CD4-positive, alpha-beta T cell (primary cell): ENCODE data around the gene CTXN3. TPM values are rescaled to one million over a fixed set of nuclear protein-coding genes. Genes with fewer than 3 reads are reported as not detected.

Source experiments
- ATAC-seq: fragments of 200-7000 bp; cut with Tn5 transposase; one replicate; pipeline ENCODE4 v1.10.0; 2022; ENCODE audit warnings: mild to moderate bottlenecking; ENCODE audit not compliant: poor library complexity
- CTCF ChIA-PET: fragments of 350-600 bp; sonication (Branson Sonifier 250); formaldehyde crosslinking; loops from one replicate; lab custom pipeline; 2021; ENCODE audit warnings: antibody characterized with exemption, inconsistent platforms; lab: Charles Lee
- POLR2A ChIA-PET: fragments of 350-600 bp; sonication (Branson Sonifier 250); formaldehyde crosslinking; loops from one replicate; lab custom pipeline; 2021; ENCODE audit warnings: antibody characterized with exemption, inconsistent platforms; lab: Charles Lee
- DNase-seq, 14 experiments: peaks; one replicate each; pipeline ENCODE4 v3.0.0-alpha.2; 2013 to 2020; ENCODE audit warnings: mixed read lengths in 2 of 14
- H3K27ac ChIP-seq, 2 donors: one replicate each; pipeline versions ENCODE4 v1.5.1 to v1.7.0; 2013; ENCODE audit warnings: low read length in 2 of 2, low read depth in 1 of 2, mild to moderate bottlenecking in 1 of 2
- H3K27me3 ChIP-seq, 2 experiments: 1 replicate in 1 of 2; 2 replicates in 1 of 2; pipeline versions ENCODE4 v1.6.1 to v1.7.0; 2013; ENCODE audit warnings: low read length in 2 of 2, control low read depth in 1 of 2, mild to moderate bottlenecking in 1 of 2, moderate library complexity in 1 of 2; ENCODE audit not compliant: insufficient read depth in 2 of 2, control insufficient read depth in 1 of 2
- H3K36me3 ChIP-seq: one replicate; pipeline ENCODE4 v1.6.1; 2013; ENCODE audit warnings: low read length, control low read depth; ENCODE audit not compliant: insufficient read depth
- H3K4me1 ChIP-seq: one replicate; pipeline ENCODE4 v1.6.1; 2013; ENCODE audit warnings: low read length, control low read depth; ENCODE audit not compliant: insufficient read depth
- H3K4me3 ChIP-seq: one replicate; pipeline ENCODE4 v1.5.1; 2013; ENCODE audit warnings: mild to moderate bottlenecking, low read length, moderate library complexity
- H3K9me3 ChIP-seq, 2 experiments: 1 replicate in 1 of 2; 2 replicates in 1 of 2; pipeline versions ENCODE4 v1.6.1 to v1.7.0; 2013; ENCODE audit warnings: low read length in 2 of 2, mild to moderate bottlenecking in 2 of 2, control low read depth in 1 of 2, moderate library complexity in 1 of 2; ENCODE audit not compliant: control insufficient read depth in 1 of 2, insufficient read depth in 1 of 2
- H3K27ac Mint-ChIP-seq: one replicate; pipeline ENCODE4 v1.8.0; 2020; ENCODE audit warnings: mixed read lengths
- H3K27me3 Mint-ChIP-seq: one replicate; pipeline ENCODE4 v1.8.0; 2021; ENCODE audit warnings: mixed read lengths
- H3K36me3 Mint-ChIP-seq: one replicate; pipeline ENCODE4 v1.8.0; 2021; ENCODE audit warnings: low read depth, mixed read lengths
- H3K4me1 Mint-ChIP-seq: one replicate; pipeline ENCODE4 v1.8.0; 2021; ENCODE audit warnings: low read depth, mixed read lengths
- H3K4me3 Mint-ChIP-seq: one replicate; pipeline ENCODE4 v1.8.0; 2020; ENCODE audit warnings: mild to moderate bottlenecking, mixed read lengths
- H3K9me3 Mint-ChIP-seq: one replicate; pipeline ENCODE4 v1.8.0; 2020; ENCODE audit warnings: mixed read lengths
- intact Hi-C, 2 experiments: fragments of 100-400 bp; cut with DNase I in 1 of 2; cut with micrococcal nuclease in 1 of 2; formaldehyde crosslinking; loops; one replicate each; pipeline versions ENCODE4 v1.15.1 to v1.9.0; 2023 to 2025; cut with DNase I, micrococcal nuclease
- total RNA-seq, 174 experiments: library from RNA in 2 of 174; stranded (reverse) in 2 of 174; gene quantifications; one replicate each; pipeline ENCODE4 v1.2.3 and lab custom pipeline; 2021 to 2026
- TF ChIP-seq, protein P1 (sequence below): fragments of 200-600 bp; IDR thresholded peaks from one replicate; pipeline ENCODE4 v1.8.0; 2022; ENCODE audit warnings: antibody characterized with exemption, mild to moderate bottlenecking

The CTXN3 gene
- total RNA-seq, 2 experiments from 2014 or later, result not detected

DNA sequence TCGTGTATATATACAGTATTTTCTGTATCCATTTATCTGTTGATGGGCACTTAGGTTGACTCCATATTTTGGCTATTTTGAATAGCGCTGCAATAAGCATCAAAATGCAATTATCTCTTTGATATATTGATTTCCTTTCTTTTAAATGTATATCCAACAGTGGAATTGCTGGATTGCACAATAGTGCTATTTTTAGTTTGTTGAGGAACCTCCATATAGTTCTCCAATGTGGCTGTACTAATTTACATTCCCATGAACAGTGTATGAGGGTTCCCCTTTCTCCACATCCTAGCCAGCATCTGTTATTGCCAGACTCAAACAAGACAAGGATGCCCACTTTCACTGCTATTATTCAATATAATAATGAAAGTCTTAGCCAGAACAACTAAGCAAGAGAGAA, 9.1 kb upstream of the CTXN3 start:
- POLR2A ChIA-PET, result no interaction called here
- Mint-ChIP-seq H3K27me3 (peaks cover 19% of the 10 kb centered on the region), H3K27ac (no peak overlapping the region), H3K4me1 (no peaks in the 10 kb centered on the region), H3K36me3 (no peaks in the 10 kb centered on the region), H3K9me3 (no peaks in the 10 kb centered on the region), H3K4me3 (no peak overlapping the region)
- H3K4me3 ChIP-seq, result no peak overlapping the region
- DNase-seq (no peak), ATAC-seq (no peak)
- CTCF ChIA-PET, result no interaction called here
- TF ChIP-seq, protein P1, sequence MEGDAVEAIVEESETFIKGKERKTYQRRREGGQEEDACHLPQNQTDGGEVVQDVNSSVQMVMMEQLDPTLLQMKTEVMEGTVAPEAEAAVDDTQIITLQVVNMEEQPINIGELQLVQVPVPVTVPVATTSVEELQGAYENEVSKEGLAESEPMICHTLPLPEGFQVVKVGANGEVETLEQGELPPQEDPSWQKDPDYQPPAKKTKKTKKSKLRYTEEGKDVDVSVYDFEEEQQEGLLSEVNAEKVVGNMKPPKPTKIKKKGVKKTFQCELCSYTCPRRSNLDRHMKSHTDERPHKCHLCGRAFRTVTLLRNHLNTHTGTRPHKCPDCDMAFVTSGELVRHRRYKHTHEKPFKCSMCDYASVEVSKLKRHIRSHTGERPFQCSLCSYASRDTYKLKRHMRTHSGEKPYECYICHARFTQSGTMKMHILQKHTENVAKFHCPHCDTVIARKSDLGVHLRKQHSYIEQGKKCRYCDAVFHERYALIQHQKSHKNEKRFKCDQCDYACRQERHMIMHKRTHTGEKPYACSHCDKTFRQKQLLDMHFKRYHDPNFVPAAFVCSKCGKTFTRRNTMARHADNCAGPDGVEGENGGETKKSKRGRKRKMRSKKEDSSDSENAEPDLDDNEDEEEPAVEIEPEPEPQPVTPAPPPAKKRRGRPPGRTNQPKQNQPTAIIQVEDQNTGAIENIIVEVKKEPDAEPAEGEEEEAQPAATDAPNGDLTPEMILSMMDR, result no peak
- H3K9me3 ChIP-seq, result no peaks in the 10 kb centered on the region
- no peaks in the 10 kb centered on the region for H3K27me3 ChIP-seq
- H3K27ac ChIP-seq, result no peak overlapping the region
- H3K4me1 ChIP-seq, result no peaks in the 10 kb centered on the region
- no peaks in the 10 kb centered on the region for H3K36me3 ChIP-seq
- intact Hi-C loops, result no loop called here

GRCh38 chr5:127642949-127643348, 5.9 kb upstream of the CTXN3 start:
- Histone ChIP-seq H3K4me1 (no peaks in the 10 kb centered on the region), H3K36me3 (no peaks in the 10 kb centered on the region), H3K27ac (no peak overlapping the region), H3K9me3 (no peaks in the 10 kb centered on the region), H3K4me3 (no peak overlapping the region), H3K27me3 (no peaks in the 10 kb centered on the region)
- Mint-ChIP-seq H3K27me3 (peaks cover 7% of the 10 kb centered on the region), H3K36me3 (no peaks in the 10 kb centered on the region), H3K27ac (no peak overlapping the region), H3K4me3 (no peak overlapping the region), H3K4me1 (no peaks in the 10 kb centered on the region), H3K9me3 (no peaks in the 10 kb centered on the region)
- no peak for ATAC-seq
- TF ChIP-seq, protein P1, result no peak
- POLR2A ChIA-PET, result no interaction called here
- intact Hi-C loops, result no loop called here
- no peak for DNase-seq
- CTCF ChIA-PET, result no interaction called here

GRCh38 chr5:127643607-127644006, 5.3 kb upstream of the CTXN3 start:
- Mint-ChIP-seq H3K9me3 (no peaks in the 10 kb centered on the region), H3K4me1 (no peaks in the 10 kb centered on the region), H3K27ac (no peak overlapping the region), H3K27me3 (peaks cover 3% of the 10 kb centered on the region), H3K4me3 (no peak overlapping the region), H3K36me3 (no peaks in the 10 kb centered on the region)
- TF ChIP-seq, protein P1, result no peak
- no peak for ATAC-seq
- Histone ChIP-seq H3K9me3 (no peaks in the 10 kb centered on the region), H3K36me3 (no peaks in the 10 kb centered on the region), H3K27ac (no peak overlapping the region), H3K27me3 (no peaks in the 10 kb centered on the region), H3K4me3 (no peak overlapping the region), H3K4me1 (no peaks in the 10 kb centered on the region)
- ChIA-PET POLR2A (no interaction called here), CTCF (no interaction called here)
- DNase-seq, result no peak
- intact Hi-C loops, result no loop called here
